Measurements from ENCODE around the gene GPS1.

The GPS1 gene

DNA sequence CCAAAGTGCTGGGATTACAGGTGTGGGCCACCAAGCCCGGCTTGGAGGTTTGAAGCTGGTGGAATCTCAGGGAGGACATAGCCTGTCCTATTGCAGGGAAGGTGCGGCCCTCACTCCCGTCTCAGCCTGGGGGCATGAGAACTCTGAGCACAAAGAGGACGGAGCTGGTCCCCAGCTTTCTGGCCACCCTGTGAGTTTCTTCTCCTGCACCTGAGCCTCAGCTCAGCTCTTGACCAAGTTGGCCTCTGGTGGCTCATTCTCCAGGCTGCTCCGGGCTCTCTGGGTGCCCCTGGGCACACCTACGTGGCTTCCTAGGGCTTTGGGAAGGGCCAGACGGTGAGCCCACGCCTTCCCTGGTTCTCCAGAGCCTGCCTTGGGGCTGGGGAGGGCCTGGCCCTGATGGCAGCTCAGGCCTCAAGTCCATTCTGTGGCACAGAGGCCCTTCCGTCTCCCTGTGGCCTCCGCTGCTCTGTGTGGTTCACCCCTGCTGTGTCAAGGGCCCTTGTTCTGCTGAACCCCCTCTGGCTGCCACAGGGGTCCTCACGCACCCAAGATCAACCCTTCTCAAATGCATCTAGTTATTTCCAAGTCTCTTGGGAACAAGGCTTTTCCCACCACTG is 53.2 kb downstream of the GPS1 start:
- peak overlapping the region; percentile 99 for H3K27ac ChIP-seq
- TF ChIP-seq, protein P1, sequence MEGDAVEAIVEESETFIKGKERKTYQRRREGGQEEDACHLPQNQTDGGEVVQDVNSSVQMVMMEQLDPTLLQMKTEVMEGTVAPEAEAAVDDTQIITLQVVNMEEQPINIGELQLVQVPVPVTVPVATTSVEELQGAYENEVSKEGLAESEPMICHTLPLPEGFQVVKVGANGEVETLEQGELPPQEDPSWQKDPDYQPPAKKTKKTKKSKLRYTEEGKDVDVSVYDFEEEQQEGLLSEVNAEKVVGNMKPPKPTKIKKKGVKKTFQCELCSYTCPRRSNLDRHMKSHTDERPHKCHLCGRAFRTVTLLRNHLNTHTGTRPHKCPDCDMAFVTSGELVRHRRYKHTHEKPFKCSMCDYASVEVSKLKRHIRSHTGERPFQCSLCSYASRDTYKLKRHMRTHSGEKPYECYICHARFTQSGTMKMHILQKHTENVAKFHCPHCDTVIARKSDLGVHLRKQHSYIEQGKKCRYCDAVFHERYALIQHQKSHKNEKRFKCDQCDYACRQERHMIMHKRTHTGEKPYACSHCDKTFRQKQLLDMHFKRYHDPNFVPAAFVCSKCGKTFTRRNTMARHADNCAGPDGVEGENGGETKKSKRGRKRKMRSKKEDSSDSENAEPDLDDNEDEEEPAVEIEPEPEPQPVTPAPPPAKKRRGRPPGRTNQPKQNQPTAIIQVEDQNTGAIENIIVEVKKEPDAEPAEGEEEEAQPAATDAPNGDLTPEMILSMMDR (conservative IDR thresholded peaks at IDR 0.05) = no peak

DNA sequence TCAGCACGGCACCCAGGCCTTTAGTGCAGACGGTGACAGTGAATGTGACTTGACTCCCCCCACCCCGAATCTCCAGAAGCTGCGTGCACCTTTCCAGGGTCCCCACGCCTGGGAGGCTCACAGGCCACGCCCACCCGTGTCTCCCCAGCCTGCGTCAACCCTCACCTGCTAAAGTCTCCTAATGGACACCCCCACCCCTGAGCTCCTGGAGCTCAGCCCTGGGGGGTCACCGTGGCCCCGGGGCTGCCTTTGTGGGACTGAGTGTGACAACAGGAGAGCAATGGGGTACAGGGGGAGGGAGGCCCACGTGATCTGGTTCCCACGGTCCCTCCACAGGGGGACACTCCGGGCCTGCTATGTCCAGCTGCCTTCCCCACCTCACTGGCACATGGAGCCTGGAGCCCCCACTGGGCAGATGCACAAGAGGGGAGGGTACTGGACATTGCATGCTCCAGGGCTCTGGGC is 53.8 kb downstream of the GPS1 start:
- TF ChIP-seq, protein P1 (conservative IDR thresholded peaks at IDR 0.05) = no peak
- peak overlapping the region; percentile 99 for H3K27ac ChIP-seq

DNA sequence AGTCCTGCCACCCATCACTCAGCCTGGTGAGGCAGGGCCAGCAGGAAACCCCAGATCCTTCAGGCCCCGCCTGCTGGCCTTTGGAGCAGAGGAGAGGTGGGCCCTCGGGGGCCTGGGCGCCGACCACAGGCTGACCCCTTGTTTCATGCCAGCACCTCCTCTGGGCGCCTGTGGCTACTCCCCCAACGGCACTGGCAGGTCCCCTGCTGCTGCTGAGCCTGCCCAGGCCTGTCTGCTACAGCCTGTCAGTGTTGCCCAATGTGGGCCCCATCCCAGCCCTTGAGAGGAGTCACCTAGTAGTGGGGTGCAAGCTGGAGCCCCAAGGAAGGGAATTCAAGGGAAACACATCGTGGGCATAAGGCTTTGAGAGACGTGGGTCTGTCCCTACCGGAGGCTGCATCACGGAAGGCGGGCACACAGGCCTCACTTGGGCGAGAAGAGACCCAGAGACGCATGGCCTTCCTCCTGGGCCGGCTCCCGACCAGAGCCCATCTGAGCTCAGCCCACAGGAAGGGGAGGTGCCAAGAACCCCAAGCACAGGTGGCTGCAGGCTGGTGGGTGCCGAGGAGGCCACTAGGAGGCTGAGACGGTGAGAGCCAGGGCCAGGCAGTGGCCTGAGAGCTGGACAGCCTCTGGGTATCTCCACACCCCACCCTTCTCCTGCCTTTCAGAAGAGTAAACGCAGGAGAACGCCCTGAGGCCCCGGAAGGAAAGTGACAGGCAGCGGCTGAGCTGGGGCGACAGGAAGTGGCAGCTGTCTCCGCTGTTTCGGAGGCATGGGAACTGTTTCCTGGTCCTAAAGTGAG is 54.4 kb downstream of the GPS1 start:
- H3K27ac ChIP-seq = peak overlapping the region; percentile 99
- TF ChIP-seq, protein P1 (conservative IDR thresholded peaks at IDR 0.05) = peak; percentile 81

DNA sequence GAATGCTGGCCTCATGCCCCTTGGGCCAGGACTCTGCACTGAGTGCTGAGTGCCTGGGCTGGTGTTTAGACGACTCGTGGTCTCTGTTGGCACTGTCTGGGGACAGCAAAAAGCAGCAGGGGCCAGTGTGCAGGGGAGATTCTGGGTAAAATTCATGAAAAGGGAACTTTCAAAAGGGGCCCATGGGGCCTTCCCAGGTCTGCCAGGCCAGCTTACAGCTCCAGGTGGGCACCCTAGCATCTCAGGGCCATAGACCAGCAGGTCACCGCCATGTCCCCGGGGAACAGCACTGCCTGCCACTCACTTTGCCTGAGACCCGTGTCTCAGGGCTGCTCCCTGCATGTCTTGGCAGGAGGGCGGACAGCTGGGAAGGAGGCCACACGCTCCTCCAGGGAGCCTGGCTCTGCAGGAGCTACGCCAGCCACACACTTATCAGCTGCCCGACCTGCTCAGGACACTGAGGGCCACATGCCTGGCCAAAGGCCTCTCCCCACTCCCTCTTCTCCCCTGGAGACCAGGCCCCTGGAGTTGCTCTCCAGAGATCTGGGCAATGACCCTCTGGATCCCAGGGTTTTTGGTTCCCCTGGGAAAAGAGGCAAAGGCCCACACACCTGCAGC is 55.1 kb downstream of the GPS1 start:
- TF ChIP-seq, protein P1 (conservative IDR thresholded peaks at IDR 0.05) = 0 out of 2 replicates have a peak, but pooled peaks have one; percentile 10
- H3K27ac ChIP-seq = peak overlapping the region; percentile 99
